RWPE1 (cell line): ENCODE measurements around the gene SUCO.

Source experiments
- CTCF ChIA-PET: fragments of 350-600 bp; sonication (Branson Sonifier 250); formaldehyde crosslinking; extraction: SDS; loops from one replicate; lab custom pipeline; 2021; lab: Yijun Ruan, JAX
- POLR2A ChIA-PET: fragments of 400-600 bp; formaldehyde crosslinking; extraction: SDS; loops from one replicate; lab custom pipeline; 2020; ENCODE audit warnings: antibody characterized with exemption; ENCODE audit not compliant: low non-redundant PET; lab: Yijun Ruan, JAX
- DNase-seq: peaks from one replicate; pipeline ENCODE4 v3.0.0; 2012; ENCODE audit warnings: low spot score
- H3K27ac ChIP-seq: fragments of 450-650 bp; 2 replicates; pipeline ENCODE4 v1.5.1; 2017
- CTCF ChIP-seq: fragments of 450-650 bp; conservative IDR thresholded peaks from 2 replicates; pipeline ENCODE4 v1.5.1; 2017; ENCODE audit warnings: low read depth, mild to moderate bottlenecking

The SUCO gene

GRCh38 chr1:172603816-172604215 lies 70.9 kb downstream of the SUCO start:
- H3K27ac ChIP-seq = no peak overlapping the region
- no peak for TF ChIP-seq CTCF
- CTCF ChIA-PET = no interaction called here
- POLR2A ChIA-PET = no interaction called here
- no peak for DNase-seq

GRCh38 chr1:172605641-172606040 lies 72.7 kb downstream of the SUCO start:
- no peak overlapping the region for H3K27ac ChIP-seq
- TF ChIP-seq CTCF = no peak
- POLR2A ChIA-PET = no interaction called here
- DNase-seq = no peak
- CTCF ChIA-PET = no interaction called here

- TF ChIP-seq CTCF = no peak
- ChIA-PET CTCF (interaction anchor here (0.6 to 0.7 kb wide), 2 partner anchors 9 to 204 kb away, joined by 3 to 4 read pairs; no protein-coding TSS in a partner anchor), POLR2A (no interaction called here)
- DNase-seq = no peak
- no peak overlapping the region for H3K27ac ChIP-seq
Measured at GRCh38 chr1:172607145-172607544, 74.2 kb downstream of the SUCO start.

- ChIA-PET POLR2A (no interaction called here), CTCF (interaction anchor here (0.6 kb wide), 1 partner anchor 33 kb away, joined by 5 read pairs; no protein-coding TSS in a partner anchor)
Measured at GRCh38 chr1:172608098-172608601, 75.2 kb downstream of the SUCO start.

GRCh38 chr1:172609528-172609927 lies 76.6 kb downstream of the SUCO start:
- CTCF ChIA-PET = interaction anchor here (0.6 to 3.8 kb wide), 5 partner anchors 110 to 467 kb away, joined by 3 to 27 read pairs (median 4); no protein-coding TSS in a partner anchor
- no peak overlapping the region for H3K27ac ChIP-seq
- POLR2A ChIA-PET = no interaction called here
- DNase-seq = peak; percentile 2
- TF ChIP-seq CTCF = 0 out of 2 replicates have a peak, but pooled peaks have one; percentile 13

More at GRCh38 chr1:172608098-172608601, 75.2 kb downstream of the SUCO start:
- no peak for DNase-seq
- no peak for TF ChIP-seq CTCF
- no peak overlapping the region for H3K27ac ChIP-seq

- POLR2A ChIA-PET = no interaction called here
- CTCF ChIA-PET = interaction anchor here (3.8 kb wide), 1 partner anchor 107 kb away, joined by 27 read pairs; no protein-coding TSS in a partner anchor
- TF ChIP-seq CTCF = no peak
- DNase-seq = no peak
- no peak overlapping the region for H3K27ac ChIP-seq
Measured at GRCh38 chr1:172612478-172612877, 79.5 kb downstream of the SUCO start.
